Calu3 (cell line): ENCODE data around the gene MPEG1. TPM values are rescaled to one million over a fixed set of nuclear protein-coding genes. Genes with fewer than 3 reads are reported as not detected.

Experiments
- BruUV-seq: library from RNA; stranded (reverse); fragments of 400-500 nt; replicated peaks from 2 replicates; lab custom pipeline; 2021; lab: Mats Ljungman, UMichigan
- CTCF ChIA-PET: fragments of 300-600 bp; sonication (Branson Sonifier 250); formaldehyde crosslinking; loops from one replicate; lab custom pipeline; 2022; ENCODE audit warnings: antibody characterized with exemption; lab: Charles Lee
- DNase-seq: peaks from one replicate; pipeline ENCODE4 v3.0.0; 2022
- H3K27ac Mint-ChIP-seq: one replicate; pipeline ENCODE4 v1.8.0; 2022; ENCODE audit warnings: mixed read lengths; ENCODE audit not compliant: unreplicated experiment
- H3K27me3 Mint-ChIP-seq: one replicate; pipeline ENCODE4 v1.8.0; 2022; ENCODE audit warnings: mixed read lengths; ENCODE audit not compliant: unreplicated experiment
- H3K36me3 Mint-ChIP-seq: one replicate; pipeline ENCODE4 v1.8.0; 2022; ENCODE audit warnings: mild to moderate bottlenecking, moderate library complexity, mixed read lengths; ENCODE audit not compliant: insufficient read depth, unreplicated experiment
- H3K4me1 Mint-ChIP-seq: one replicate; pipeline ENCODE4 v1.8.0; 2022; ENCODE audit warnings: mild to moderate bottlenecking, low read depth, mixed read lengths; ENCODE audit not compliant: unreplicated experiment
- H3K4me3 Mint-ChIP-seq: one replicate; pipeline ENCODE4 v1.8.0; 2022; ENCODE audit warnings: mild to moderate bottlenecking, low read depth, moderate library complexity, mixed read lengths; ENCODE audit not compliant: unreplicated experiment
- H3K9me3 Mint-ChIP-seq: one replicate; pipeline ENCODE4 v1.8.0; 2022; ENCODE audit warnings: low read depth, mixed read lengths; ENCODE audit not compliant: unreplicated experiment
- intact Hi-C: fragments of 100-400 bp; cut with micrococcal nuclease; formaldehyde crosslinking; loops from one replicate; pipeline ENCODE4 v1.10.0; 2022; ENCODE audit not compliant: unreplicated experiment
- total RNA-seq: library from RNA; stranded (reverse); gene quantifications from 2 replicates; pipeline ENCODE4 v1.2.3, GENCODE V29; 2022
- TF ChIP-seq, protein P1 (sequence below): fragments of 200-600 bp; IDR thresholded peaks from one replicate; pipeline ENCODE4 v1.8.0; 2022; ENCODE audit warnings: antibody characterized with exemption; ENCODE audit not compliant: unreplicated experiment

MPEG1 gene
- total RNA-seq, 1 experiment from 2014 or later = not detected

GRCh38 chr11:59240322-59240721 lies 27.6 kb upstream of the MPEG1 start:
- Mint-ChIP-seq H3K9me3 (peaks cover 4% of the 10 kb centered on the region), H3K4me3 (no peak overlapping the region), H3K36me3 (no peaks in the 10 kb centered on the region), H3K27ac (no peak overlapping the region), H3K27me3 (peaks cover 29% of the 10 kb centered on the region), H3K4me1 (no peaks in the 10 kb centered on the region)
- CTCF ChIA-PET = no interaction called here
- TF ChIP-seq, protein P1, sequence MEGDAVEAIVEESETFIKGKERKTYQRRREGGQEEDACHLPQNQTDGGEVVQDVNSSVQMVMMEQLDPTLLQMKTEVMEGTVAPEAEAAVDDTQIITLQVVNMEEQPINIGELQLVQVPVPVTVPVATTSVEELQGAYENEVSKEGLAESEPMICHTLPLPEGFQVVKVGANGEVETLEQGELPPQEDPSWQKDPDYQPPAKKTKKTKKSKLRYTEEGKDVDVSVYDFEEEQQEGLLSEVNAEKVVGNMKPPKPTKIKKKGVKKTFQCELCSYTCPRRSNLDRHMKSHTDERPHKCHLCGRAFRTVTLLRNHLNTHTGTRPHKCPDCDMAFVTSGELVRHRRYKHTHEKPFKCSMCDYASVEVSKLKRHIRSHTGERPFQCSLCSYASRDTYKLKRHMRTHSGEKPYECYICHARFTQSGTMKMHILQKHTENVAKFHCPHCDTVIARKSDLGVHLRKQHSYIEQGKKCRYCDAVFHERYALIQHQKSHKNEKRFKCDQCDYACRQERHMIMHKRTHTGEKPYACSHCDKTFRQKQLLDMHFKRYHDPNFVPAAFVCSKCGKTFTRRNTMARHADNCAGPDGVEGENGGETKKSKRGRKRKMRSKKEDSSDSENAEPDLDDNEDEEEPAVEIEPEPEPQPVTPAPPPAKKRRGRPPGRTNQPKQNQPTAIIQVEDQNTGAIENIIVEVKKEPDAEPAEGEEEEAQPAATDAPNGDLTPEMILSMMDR = no peak
- BruUV-seq = no TSS peak
- no peak for DNase-seq
- intact Hi-C loops = no loop called here

DNA sequence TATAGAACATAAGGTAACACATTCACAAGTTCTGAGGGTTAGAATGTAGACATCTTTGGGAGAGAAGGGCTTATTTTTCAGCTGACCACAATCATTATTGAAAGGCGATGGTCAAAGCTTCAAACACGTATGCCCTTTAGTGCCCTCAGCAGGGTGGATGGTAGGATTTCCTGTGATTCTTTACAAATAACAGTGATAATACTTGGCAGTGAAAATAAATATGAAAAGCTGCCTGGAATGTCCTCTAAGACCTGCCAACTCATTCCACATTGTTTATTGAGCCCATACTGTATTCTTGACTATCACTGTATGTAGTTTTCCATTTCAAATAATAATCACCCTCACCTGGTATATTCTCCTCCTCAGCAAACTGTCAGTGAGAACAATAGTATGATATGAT lies 13.7 kb upstream of the MPEG1 start:
- H3K4me1 Mint-ChIP-seq = peaks cover 3% of the 10 kb centered on the region
- BruUV-seq = no TSS peak
- H3K9me3 Mint-ChIP-seq = peaks cover 4% of the 10 kb centered on the region
- intact Hi-C loops = no loop called here
- CTCF ChIA-PET = no interaction called here
- no peak for DNase-seq
- peaks cover 13% of the 10 kb centered on the region for H3K27me3 Mint-ChIP-seq
- no peak overlapping the region for H3K27ac Mint-ChIP-seq
- no peak overlapping the region for H3K4me3 Mint-ChIP-seq
- no peaks in the 10 kb centered on the region for H3K36me3 Mint-ChIP-seq
- TF ChIP-seq, protein P1 = no peak

- peaks cover 8% of the 10 kb centered on the region for H3K4me1 Mint-ChIP-seq
- H3K27ac Mint-ChIP-seq = no peak overlapping the region
- no TSS peak for BruUV-seq
- intact Hi-C loops = no loop called here
- CTCF ChIA-PET = interaction anchor here (1.2 kb wide), 1 partner anchor 38 kb away, joined by 3 read pairs; no protein-coding TSS in a partner anchor
- no peak overlapping the region for H3K4me3 Mint-ChIP-seq
- H3K36me3 Mint-ChIP-seq = no peaks in the 10 kb centered on the region
- H3K27me3 Mint-ChIP-seq = peaks cover 13% of the 10 kb centered on the region
- DNase-seq = no peak
- TF ChIP-seq, protein P1 = no peak
- H3K9me3 Mint-ChIP-seq = no peaks in the 10 kb centered on the region
These were observed 12.3 kb upstream of the MPEG1 start for GRCh38 chr11:59225017-59225416.

- peaks cover 8% of the 10 kb centered on the region for H3K4me1 Mint-ChIP-seq
- BruUV-seq = no TSS peak
- no peak overlapping the region for H3K4me3 Mint-ChIP-seq
- TF ChIP-seq, protein P1 = no peak
- CTCF ChIA-PET = interaction anchor here (0.6 to 1.2 kb wide), 2 partner anchors 38 to 445 kb away, joined by 3 to 8 read pairs; partner anchors contain the start of gene PATL1
- H3K9me3 Mint-ChIP-seq = no peaks in the 10 kb centered on the region
- intact Hi-C loops = no loop called here
- peaks cover 13% of the 10 kb centered on the region for H3K27me3 Mint-ChIP-seq
- no peak overlapping the region for H3K27ac Mint-ChIP-seq
- DNase-seq = no peak
- no peaks in the 10 kb centered on the region for H3K36me3 Mint-ChIP-seq
These were observed 11.7 kb upstream of the MPEG1 start for GRCh38 chr11:59224351-59224928.
